Panc1 (cell line): Measurements from ENCODE around the gene PRKACA. TPM values are rescaled to one million over a fixed set of nuclear protein-coding genes. Genes with fewer than 3 reads are reported as not detected.
A peak's percentile ranks its signal among the peaks of the same experiment; 100 is the strongest.

ENCODE experiments used
- ATAC-seq: fragments of 200-7000 bp; cut with Tn5 transposase; 2 replicates; pipeline ENCODE4 v1.9.1; 2020; ENCODE audit warnings: mild to moderate bottlenecking, moderate library complexity
- BruUV-seq: library from RNA; stranded (reverse); fragments of 400-500 nt; replicated peaks from 2 replicates; lab custom pipeline; 2021; lab: Mats Ljungman, UMichigan
- CTCF ChIA-PET: fragments of 300-600 bp; sonication (Branson Sonifier 250); formaldehyde crosslinking; loops from one replicate; lab custom pipeline; 2022; ENCODE audit warnings: antibody characterized with exemption; lab: Charles Lee
- POLR2A ChIA-PET: fragments of 300-600 bp; sonication (Branson Sonifier 250); formaldehyde crosslinking; loops from one replicate; lab custom pipeline; 2022; ENCODE audit warnings: antibody characterized with exemption; lab: Charles Lee
- DNase-seq: peaks from one replicate; pipeline ENCODE4 v3.0.0-alpha.2; 2010; ENCODE audit warnings: low read depth, low spot score
- H3K27ac ChIP-seq: 2 replicates; pipeline ENCODE4 v1.5.1; 2011; ENCODE audit warnings: mild to moderate bottlenecking, low read length, inconsistent platforms
- H3K27me3 ChIP-seq: fragments of 200-500 bp; sonication (Bioruptor generic); 2 replicates; pipeline ENCODE4 v1.6.0; 2014; ENCODE audit warnings: low read length, inconsistent platforms; ENCODE audit not compliant: control insufficient read depth, insufficient read depth
- H3K36me3 ChIP-seq: fragments of 200-500 bp; sonication (Bioruptor generic); 2 replicates; pipeline ENCODE4 v1.5.1; 2014; ENCODE audit warnings: inconsistent platforms, mild to moderate bottlenecking, low read length, moderate library complexity; ENCODE audit not compliant: control insufficient read depth, insufficient read depth
- H3K4me1 ChIP-seq: 2 replicates; pipeline ENCODE4 v1.5.1; 2011; ENCODE audit warnings: inconsistent platforms, mild to moderate bottlenecking, low read length, moderate library complexity; ENCODE audit not compliant: control insufficient read depth, insufficient read depth
- H3K4me3 ChIP-seq, 2 experiments: 2 replicates each; pipeline ENCODE4 v1.5.1; 2011 to 2012; ENCODE audit warnings: low read depth in 2 of 2, low read length in 2 of 2, mild to moderate bottlenecking in 2 of 2, inconsistent platforms in 1 of 2, moderate library complexity in 1 of 2
- H3K9me3 ChIP-seq: fragments of 200-500 bp; sonication (Bioruptor generic); 2 replicates; pipeline ENCODE4 v1.5.1; 2014; ENCODE audit warnings: low read depth, mild to moderate bottlenecking, inconsistent platforms, low read length, moderate library complexity; ENCODE audit not compliant: control insufficient read depth, insufficient read depth
- POLR2AphosphoS5 ChIP-seq: IDR thresholded peaks from 2 replicates; pipeline ENCODE4 v1.6.1; 2012; ENCODE audit warnings: mild to moderate bottlenecking, low read depth, low read length, moderate library complexity
- SIN3A ChIP-seq: IDR thresholded peaks from 2 replicates; pipeline ENCODE4 v1.6.1; 2012; ENCODE audit warnings: low read depth, mild to moderate bottlenecking, low read length, moderate library complexity, borderline replicate concordance; ENCODE audit not compliant: insufficient read depth
- in situ Hi-C: cut with HindIII; loops from 2 replicates; pipeline ENCODE4 v1.10.0; 2016; ENCODE audit warnings: low sequenced_read_pairs, low pct_unique_long_range_greater_than_20kb
- intact Hi-C: fragments of 100-400 bp; cut with micrococcal nuclease; formaldehyde crosslinking; loops from one replicate; pipeline ENCODE4 v1.10.0; 2022; ENCODE audit not compliant: unreplicated experiment
- total RNA-seq: library from RNA; stranded (reverse); gene quantifications from one replicate; pipeline ENCODE4 v1.2.1, GENCODE V29; 2021; ENCODE audit not compliant: unreplicated experiment
- TF ChIP-seq, protein P1 (sequence below): fragments of 450-650 bp; IDR thresholded peaks from 2 replicates; pipeline ENCODE4 v1.5.1; 2017; ENCODE audit warnings: mild to moderate bottlenecking
- TF ChIP-seq, protein P2 (sequence below), 2 experiments: IDR thresholded peaks; 2 replicates each; pipeline ENCODE4 v1.6.1; 2011 to 2012; ENCODE audit warnings: low read depth in 2 of 2, control low read depth in 1 of 2, low read length in 1 of 2, mild to moderate bottlenecking in 1 of 2, moderate library complexity in 1 of 2; ENCODE audit not compliant: insufficient read depth in 1 of 2

The PRKACA gene
- total RNA-seq, 1 experiment from 2014 or later, result 70.8 TPM

DNA sequence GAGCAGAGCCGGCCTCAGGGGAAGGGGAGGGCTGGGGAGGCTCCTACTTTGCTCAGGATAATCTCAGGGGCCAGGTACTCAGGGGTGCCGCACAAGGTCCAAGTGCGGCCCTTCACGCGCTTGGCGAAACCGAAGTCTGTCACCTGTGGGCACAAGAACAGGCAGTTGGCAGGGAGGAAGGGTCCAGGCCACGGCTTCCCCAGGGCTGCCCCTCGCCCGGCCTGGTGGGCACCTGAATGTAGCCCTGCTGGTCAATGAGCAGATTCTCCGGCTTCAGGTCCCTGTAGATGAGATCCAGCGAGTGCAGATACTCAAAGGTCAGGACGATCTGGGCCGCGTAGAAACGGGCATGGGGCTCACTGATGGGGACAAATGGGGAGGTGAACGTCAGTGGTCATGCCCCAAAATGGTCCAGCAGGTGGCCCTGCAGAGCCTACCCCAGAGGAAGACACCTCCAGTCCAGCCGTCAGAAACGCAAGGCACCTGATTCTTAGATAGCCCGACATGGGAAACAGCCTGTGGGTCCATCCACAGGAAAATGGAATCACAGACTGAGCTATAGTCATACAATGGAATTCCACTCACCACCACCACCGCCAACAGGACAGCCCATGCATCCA is 19.9 kb downstream of the PRKACA start:
- H3K4me3 ChIP-seq, result no peak overlapping the region
- TF ChIP-seq SIN3A (no peak), POLR2AphosphoS5 (no peak)
- ChIA-PET CTCF (no interaction called here), POLR2A (no interaction called here)
- in situ Hi-C loops (no loop called here), intact Hi-C loops (no loop called here)
- no peaks in the 10 kb centered on the region for H3K36me3 ChIP-seq
- no peaks in the 10 kb centered on the region for H3K4me1 ChIP-seq
- ATAC-seq, result no peak
- H3K27ac ChIP-seq, result no peak overlapping the region
- no peak for DNase-seq
- peaks cover 3% of the 10 kb centered on the region; the same call in 1 of the 2 replicates for H3K9me3 ChIP-seq
- no TSS peak for BruUV-seq
- H3K27me3 ChIP-seq, result no peaks in the 10 kb centered on the region

DNA sequence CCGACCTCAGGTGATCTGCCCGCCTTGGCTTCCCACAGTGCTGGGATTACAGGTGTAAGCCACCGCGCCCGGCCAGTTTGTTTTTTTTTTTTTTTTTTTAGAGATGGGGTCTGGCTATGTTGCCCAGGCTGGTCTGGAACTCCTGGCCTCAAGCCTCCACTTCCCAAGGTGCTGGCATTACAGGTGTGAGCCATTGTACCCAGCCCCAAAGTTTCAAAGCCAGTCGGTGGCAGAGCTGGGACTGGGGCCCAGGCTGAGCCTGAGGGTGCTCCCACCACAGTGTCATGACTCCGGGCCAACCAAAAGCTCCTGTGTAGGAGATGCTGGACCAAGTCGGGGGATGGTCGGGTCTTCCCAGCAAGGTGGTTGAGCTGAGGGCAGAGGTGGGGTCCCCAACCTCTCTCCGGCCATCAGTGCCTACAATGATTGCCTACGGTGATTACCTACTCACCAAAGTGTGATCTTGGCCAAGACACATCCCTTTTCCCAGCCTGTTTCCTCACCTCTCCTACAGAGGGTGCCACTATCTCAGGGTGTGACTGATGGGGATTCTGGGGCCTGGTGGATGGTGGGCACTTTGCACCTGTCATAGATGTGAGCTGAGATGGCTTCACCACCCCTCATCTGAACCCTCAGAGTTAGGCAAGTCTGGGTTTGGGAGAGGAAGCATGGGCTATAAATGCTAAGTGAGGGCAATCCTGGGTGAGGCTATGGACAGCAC is 21.1 kb downstream of the PRKACA start:
- no peak for DNase-seq
- Histone ChIP-seq H3K4me1 (peaks cover 4% of the 10 kb centered on the region), H3K9me3 (peaks cover 3% of the 10 kb centered on the region; the same call in 1 of the 2 replicates), H3K27me3 (no peaks in the 10 kb centered on the region), H3K36me3 (no peaks in the 10 kb centered on the region), H3K4me3 (no peak overlapping the region), H3K27ac (no peak overlapping the region)
- in situ Hi-C loops, result no loop called here
- no TSS peak for BruUV-seq
- CTCF ChIA-PET, result no interaction called here
- POLR2A ChIA-PET, result no interaction called here
- no peak; the same call in 1 of the 2 replicates for ATAC-seq
- intact Hi-C loops, result no loop called here
- TF ChIP-seq, protein P1, sequence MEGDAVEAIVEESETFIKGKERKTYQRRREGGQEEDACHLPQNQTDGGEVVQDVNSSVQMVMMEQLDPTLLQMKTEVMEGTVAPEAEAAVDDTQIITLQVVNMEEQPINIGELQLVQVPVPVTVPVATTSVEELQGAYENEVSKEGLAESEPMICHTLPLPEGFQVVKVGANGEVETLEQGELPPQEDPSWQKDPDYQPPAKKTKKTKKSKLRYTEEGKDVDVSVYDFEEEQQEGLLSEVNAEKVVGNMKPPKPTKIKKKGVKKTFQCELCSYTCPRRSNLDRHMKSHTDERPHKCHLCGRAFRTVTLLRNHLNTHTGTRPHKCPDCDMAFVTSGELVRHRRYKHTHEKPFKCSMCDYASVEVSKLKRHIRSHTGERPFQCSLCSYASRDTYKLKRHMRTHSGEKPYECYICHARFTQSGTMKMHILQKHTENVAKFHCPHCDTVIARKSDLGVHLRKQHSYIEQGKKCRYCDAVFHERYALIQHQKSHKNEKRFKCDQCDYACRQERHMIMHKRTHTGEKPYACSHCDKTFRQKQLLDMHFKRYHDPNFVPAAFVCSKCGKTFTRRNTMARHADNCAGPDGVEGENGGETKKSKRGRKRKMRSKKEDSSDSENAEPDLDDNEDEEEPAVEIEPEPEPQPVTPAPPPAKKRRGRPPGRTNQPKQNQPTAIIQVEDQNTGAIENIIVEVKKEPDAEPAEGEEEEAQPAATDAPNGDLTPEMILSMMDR, result peak; percentile 36
- TF ChIP-seq, protein P2, sequence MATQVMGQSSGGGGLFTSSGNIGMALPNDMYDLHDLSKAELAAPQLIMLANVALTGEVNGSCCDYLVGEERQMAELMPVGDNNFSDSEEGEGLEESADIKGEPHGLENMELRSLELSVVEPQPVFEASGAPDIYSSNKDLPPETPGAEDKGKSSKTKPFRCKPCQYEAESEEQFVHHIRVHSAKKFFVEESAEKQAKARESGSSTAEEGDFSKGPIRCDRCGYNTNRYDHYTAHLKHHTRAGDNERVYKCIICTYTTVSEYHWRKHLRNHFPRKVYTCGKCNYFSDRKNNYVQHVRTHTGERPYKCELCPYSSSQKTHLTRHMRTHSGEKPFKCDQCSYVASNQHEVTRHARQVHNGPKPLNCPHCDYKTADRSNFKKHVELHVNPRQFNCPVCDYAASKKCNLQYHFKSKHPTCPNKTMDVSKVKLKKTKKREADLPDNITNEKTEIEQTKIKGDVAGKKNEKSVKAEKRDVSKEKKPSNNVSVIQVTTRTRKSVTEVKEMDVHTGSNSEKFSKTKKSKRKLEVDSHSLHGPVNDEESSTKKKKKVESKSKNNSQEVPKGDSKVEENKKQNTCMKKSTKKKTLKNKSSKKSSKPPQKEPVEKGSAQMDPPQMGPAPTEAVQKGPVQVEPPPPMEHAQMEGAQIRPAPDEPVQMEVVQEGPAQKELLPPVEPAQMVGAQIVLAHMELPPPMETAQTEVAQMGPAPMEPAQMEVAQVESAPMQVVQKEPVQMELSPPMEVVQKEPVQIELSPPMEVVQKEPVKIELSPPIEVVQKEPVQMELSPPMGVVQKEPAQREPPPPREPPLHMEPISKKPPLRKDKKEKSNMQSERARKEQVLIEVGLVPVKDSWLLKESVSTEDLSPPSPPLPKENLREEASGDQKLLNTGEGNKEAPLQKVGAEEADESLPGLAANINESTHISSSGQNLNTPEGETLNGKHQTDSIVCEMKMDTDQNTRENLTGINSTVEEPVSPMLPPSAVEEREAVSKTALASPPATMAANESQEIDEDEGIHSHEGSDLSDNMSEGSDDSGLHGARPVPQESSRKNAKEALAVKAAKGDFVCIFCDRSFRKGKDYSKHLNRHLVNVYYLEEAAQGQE (IDR thresholded peaks at IDR 0.05; ENCODE audit: insufficient read depth in 1 of 2, low read depth in 2 of 2, low read length in 1 of 2), result no peak

DNA sequence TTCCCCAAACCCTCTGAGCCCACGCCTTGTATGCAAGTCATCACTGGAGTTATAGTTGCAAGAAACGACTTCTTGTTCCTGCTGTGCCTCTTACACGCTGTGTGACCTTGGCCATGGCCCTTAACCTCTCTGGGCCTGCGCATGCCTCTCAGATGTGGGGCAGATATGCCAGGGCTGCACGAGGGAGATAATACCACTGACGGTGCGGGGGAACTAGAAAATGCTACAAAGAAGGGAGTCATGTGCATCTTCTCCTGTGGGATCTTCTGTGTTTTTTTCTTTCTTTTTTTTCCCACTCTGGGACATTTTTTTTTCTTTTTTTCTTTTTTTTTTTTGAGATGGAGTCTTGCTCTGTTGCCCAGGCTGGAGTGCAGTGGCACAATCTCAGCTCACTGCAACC is 22.7 kb downstream of the PRKACA start:
- ATAC-seq (no peak), DNase-seq (no peak)
- in situ Hi-C loops, result no loop called here
- BruUV-seq, result TSS peak; percentile 61
- no peak overlapping the region for H3K27ac ChIP-seq
- H3K27me3 ChIP-seq, result no peaks in the 10 kb centered on the region
- POLR2A ChIA-PET, result no interaction called here
- peaks cover 3% of the 10 kb centered on the region; the same call in 1 of the 2 replicates for H3K9me3 ChIP-seq
- intact Hi-C loops, result no loop called here
- no peak overlapping the region for H3K4me3 ChIP-seq
- CTCF ChIA-PET, result no interaction called here
- no peaks in the 10 kb centered on the region for H3K36me3 ChIP-seq
- TF ChIP-seq, protein P2 (IDR thresholded peaks at IDR 0.05; ENCODE audit: insufficient read depth in 1 of 2, low read depth in 2 of 2, low read length in 1 of 2), result no peak
- no peak for TF ChIP-seq POLR2AphosphoS5
- H3K4me1 ChIP-seq, result peaks cover 4% of the 10 kb centered on the region
